Stimulated activated CD8-positive, alpha-beta memory T cell treated with anti-CD3 and anti-CD28 coated beads, Interleukin-15, amount 100 ng/mL, for 4 hours (primary cell): ENCODE data around the gene SGCG.
"Not testable (repeated sequence)": the region's sequence is repeated elsewhere in the genome, so short reads cannot be mapped to it uniquely, and the experiment has no call there.

Experiments used
- DNase-seq, 2 donors: peaks; one replicate each; pipeline ENCODE4 v3.0.0-alpha.2; 2020; ENCODE audit warnings: low read depth in 2 of 2

SGCG gene

DNA sequence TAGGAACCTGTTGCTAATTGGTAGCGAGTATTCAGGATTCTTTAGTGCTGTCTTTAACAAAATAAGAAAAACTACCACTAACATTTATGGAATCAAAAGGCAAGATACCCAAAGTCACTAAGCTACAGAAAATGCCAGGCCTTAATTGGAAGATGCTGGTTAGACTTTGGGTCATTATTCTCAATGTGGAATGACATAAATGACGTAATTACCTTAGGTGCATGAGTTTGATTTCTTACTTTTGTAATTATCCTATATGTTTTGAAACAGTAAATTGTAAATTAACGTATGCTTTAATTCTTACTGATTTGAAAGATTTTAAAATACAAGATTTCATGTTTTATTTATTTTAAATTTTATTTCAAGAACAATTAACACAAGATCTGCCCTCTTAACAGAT is 25.0 kb downstream of the SGCG start:
- no peak for DNase-seq

DNA sequence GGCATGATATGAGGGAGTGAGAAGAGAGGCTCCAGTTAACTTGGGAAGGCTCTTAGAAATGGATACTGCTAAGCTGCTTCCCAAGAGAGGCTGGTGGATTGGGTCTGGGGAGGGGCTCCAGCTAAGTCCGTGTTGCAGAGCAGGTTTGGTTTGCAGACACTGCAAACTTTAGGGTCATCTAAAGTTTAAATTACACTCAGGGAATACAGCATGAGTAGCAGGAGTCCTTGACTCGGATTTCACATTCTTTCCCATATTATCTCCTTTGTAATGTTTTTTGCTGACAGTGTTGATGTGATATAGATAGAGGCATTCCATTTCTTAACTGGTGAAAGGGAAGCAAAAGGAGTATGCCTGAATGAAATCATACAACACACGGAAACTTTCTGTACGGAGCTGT is 31.9 kb downstream of the SGCG start:
- no peak for DNase-seq

GRCh38 chr13:23231241-23231640 is 50.5 kb downstream of the SGCG start:
- DNase-seq: no peak

- DNase-seq: no peak
Measured at GRCh38 chr13:23235994-23236393, 55.2 kb downstream of the SGCG start.

DNA sequence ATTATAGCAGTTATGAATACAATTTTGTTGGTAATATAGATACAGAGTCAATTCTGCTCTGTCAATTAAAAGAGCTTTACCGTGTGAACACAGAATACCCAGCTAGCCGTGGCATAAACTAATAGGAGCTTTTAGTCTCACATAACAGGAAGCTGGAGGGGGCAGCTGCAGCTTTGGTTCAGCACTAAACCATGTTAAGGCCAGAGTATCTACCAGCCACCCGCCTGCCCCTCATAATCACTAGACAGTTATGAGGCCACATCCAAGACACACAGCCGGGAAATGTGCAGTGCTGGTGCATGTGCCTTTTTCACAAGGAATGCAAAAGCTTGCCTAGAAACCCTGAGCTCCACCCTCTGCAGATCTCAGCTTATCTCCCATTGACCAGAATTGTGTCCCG is 62.3 kb downstream of the SGCG start:
- DNase-seq: no peak

DNA sequence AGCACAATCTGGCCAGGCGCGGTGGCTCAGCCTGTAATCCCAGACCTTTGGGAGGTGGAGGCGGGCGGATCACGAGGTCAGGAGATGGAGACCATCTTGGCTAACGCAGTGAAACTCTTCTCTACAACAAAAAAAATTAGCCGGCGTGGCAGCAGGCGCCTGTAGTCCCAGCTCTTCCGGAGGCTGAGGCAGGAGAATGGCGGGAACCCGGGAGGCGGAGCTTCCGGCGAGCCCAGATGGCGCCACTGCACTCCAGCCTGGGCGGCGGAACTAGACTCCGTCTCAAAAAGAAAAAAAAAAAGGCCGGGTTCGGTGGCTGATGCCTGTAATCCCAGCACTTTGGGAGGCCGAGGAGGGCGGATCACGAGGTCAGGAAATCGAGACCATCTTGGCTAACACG is 67.6 kb downstream of the SGCG start:
- not testable (repeated sequence) for DNase-seq

DNA sequence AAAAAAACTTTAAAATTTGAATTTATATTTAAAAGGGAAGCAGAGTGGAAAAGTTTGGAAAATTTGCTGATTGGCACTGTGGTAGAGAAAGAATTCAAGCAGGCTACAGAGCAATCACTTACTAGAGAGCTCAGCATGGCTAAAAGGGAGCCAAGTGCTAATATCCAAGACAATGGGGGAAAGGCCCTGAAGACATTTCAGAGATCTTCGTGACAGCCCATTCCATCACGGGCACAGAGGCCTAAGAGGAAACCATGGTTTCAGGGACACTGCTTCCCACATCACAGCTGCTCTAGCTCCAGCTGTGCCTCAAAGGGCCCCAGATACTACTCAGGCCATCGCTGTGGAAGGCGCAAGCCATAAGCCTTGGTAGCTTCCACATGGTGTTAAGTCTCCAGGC is 73.7 kb downstream of the SGCG start:
- no peak for DNase-seq

DNA sequence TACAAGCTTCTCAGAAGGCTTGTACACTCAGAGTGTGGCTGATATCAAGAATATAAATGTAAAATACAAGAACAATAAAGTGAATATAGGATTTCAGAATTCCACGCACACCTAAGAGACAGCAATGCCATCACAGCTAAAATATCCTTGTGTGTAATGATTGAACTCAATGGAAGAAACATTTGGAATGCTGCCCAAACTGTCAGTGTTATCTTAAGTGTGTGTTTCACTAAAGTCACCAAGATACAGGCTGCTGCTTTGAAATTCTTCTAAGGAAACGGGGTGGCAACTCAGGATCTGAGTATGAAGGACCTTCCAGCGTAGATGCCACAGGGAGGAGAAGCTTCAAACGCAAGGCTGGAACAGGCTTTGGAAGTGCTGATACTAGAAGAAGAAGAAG is 86.8 kb downstream of the SGCG start:
- no peak for DNase-seq

GRCh38 chr13:23268441-23268840 is 87.7 kb downstream of the SGCG start:
- DNase-seq: no peak

GRCh38 chr13:23271331-23271730 is 90.6 kb downstream of the SGCG start:
- DNase-seq: no peak

DNA sequence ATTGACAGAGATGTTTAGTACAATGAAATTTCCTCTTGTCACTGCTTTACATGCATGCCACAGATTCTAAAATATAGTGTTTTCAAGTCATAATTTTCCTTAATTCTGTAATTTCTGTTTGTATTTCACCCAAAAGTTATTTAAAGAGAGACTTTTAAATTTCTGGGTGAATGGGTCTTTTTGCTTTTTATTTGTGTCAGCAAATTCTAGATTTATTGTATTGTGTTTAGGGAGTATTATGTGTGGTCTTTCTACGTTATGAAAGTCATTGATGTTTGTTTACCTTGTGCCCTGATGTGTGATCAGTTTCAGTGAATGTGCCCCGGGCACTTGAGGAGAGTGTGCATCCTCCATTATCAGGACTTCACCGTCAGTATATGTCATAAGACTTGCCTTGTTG is 92.7 kb downstream of the SGCG start:
- DNase-seq: no peak

DNA sequence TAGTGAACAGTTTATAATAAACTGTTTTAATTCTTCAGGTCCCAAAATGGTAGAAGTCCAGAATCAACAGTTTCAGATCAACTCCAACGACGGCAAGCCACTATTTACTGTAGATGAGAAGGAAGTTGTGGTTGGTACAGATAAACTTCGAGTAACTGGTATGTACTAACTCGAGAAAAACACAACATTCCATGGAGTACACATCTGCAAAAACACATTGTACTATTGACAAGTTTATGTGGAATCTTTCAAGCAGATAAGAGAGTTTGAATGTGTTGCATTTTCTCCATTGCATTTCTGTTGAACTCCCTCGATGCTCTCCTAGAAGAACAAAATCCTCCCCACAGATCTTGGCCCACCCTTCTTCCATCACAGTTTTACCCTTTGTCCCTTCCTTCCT is 98.5 kb downstream of the SGCG start:
- no peak for DNase-seq

- DNase-seq: no peak
Measured at GRCh38 chr13:23288564-23288963, 107.8 kb downstream of the SGCG start.

GRCh38 chr13:23288995-23289394 is 108.2 kb downstream of the SGCG start:
- no peak for DNase-seq

DNA sequence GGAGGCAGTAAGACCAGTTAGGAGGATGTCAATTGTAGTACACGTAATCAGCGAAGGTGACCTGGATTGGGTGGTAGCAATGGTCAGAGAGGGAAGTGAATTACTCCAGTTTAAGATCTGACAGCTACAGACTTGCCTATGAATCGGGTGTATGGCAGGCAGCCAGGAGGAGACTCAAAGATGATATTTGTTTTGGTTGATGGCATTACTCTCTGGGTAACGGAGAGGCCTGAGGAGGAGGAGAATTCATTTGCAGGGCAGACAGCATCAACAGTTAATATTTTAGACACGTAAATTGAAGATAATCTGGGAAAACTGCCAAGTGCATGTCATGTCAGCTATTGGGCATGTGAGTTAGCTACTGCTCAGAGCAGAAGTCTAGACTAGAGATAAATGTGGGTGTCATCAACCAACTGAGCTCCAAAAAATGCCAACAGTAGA is 109.2 kb downstream of the SGCG start:
- DNase-seq: no peak

GRCh38 chr13:23292586-23292985 is 111.8 kb downstream of the SGCG start:
- DNase-seq: no peak

- DNase-seq: not testable (repeated sequence)
Measured at GRCh38 chr13:23314837-23315236, 134.1 kb downstream of the SGCG start.

DNA sequence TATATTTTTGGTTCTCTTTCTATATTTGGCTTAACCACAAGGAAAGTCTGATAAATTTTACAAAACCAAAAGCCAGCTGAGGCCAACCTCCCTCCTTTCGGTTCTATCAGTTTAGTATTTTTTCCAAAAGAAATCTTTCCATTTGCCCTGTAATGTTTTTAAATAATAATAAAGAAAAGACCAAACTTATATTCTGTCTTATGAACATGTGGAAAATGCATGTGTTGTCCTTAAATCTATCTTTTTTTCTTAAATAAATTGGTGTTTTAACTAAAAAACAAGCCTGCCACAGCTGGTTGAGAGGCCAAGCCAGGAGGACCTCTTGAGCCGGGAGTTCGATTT is 139.1 kb downstream of the SGCG start:
- DNase-seq: no peak

GRCh38 chr13:23320926-23321534 is 140.3 kb downstream of the SGCG start:
- DNase-seq: no peak

DNA sequence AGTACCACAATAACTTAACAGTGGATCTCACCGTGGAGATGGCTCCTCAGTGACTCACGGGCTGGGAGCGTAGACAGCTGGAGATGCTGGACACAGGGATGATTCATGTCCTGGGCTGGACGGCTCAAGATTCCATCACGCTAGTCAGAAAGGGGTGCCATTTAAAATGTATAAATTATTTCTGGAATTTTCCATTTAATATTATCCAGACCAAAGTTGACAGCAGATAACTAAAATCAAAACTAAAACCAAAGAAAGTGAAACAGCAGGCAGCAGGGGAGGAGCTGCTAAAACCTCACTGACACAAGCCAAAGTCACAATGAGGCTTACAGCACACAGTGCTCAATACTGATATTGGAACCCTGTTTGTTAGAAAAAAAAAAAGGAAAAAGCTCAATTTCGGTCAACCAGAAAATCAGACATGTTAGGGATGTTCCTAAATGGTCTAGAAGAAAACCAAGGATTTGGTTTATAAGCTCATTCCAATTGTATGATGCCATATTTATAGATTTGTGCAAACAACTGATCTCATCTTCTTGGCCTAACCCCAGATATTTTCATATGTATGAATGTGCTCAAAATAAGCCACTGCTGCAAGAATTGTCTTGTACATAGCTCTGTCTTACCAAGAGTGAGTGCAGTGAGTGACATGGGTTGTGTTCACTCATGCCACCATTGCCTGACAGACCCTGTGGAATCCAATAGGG is 140.9 kb downstream of the SGCG start:
- DNase-seq: no peak

DNA sequence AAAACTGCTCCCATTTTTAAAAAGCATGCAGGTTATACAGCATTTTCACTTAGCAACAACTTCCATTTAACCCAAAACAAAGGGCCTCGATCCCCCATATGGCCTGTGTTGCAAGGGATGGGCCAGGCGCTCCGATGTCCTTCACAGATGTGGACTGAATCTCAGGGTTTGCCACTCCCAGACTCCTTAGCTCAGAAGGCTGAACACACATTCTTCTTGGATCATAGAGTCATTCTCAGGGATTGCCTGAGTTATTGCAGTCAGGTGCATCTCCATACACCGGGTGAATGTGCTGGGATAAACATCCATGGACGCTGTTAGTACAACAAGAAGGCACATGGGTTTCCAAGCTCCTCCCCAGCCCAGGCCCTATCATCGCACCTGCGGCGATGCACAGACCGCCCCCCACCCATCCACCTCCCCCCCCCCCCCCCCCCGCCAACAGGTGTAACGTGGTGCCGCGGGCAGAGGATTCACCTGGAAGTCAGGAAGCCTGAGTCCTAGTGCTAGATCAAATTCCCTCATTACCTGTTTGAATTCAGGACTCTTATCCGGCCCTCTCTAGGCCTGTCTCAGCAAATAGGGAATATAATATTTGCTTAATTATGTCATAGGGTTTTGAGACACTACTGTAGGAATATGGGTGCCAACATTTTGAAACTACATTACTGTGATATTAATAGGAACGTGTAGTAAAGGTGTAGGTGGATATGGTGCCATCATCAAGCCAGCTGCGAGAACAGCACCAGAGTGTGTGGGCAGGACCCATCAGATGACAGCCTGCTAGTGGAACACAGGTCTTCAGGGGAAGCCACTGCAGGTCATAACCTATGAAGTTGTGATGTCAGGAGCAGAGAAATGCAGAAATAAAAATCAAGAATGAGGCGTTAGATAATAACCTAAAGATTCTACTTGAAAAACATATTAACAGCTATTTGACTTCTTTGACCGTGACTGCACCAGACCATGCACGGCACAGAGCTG is 141.9 kb downstream of the SGCG start:
- DNase-seq: no peak

- no peak for DNase-seq
Measured at GRCh38 chr13:23323946-23324709, 143.3 kb downstream of the SGCG start.
